HepG2 (cell line): ENCODE results near the gene VPS4B. TPM values are rescaled to one million over a fixed set of nuclear protein-coding genes. Genes with fewer than 3 reads are reported as not detected.

Source experiments
- EHMT2 ChIP-seq: fragments of 200-600 bp; sonication (generic); IDR thresholded peaks from 2 replicates; pipeline ENCODE4 v1.7.0; 2017; ENCODE audit warnings: antibody characterized with exemption, low read depth, low read length, borderline replicate concordance
- TCF12 ChIP-seq, 2 experiments: fragments of 450-650 bp in 1 of 2; sonication (generic) in 1 of 2; formaldehyde crosslinking in 1 of 2; IDR thresholded peaks; 2 replicates each; pipeline versions ENCODE4 v1.6.1 to v1.8.0; 2017 to 2022; ENCODE audit warnings: antibody characterized with exemption in 1 of 2, mild to moderate bottlenecking in 1 of 2, missing genetic modification reagents in 1 of 2, moderate library complexity in 1 of 2
- ZEB1 ChIP-seq: IDR thresholded peaks from 2 replicates; pipeline ENCODE4 v1.6.1; 2012; ENCODE audit warnings: mild to moderate bottlenecking, low read depth, inconsistent platforms; ENCODE audit not compliant: insufficient replicate concordance
- ZNF317 ChIP-seq: sonication (generic); formaldehyde crosslinking; IDR thresholded peaks from 2 replicates; pipeline ENCODE4 v1.5.0; 2020; ENCODE audit warnings: mild to moderate bottlenecking, missing genetic modification reagents
- ZNF7 ChIP-seq: IDR thresholded peaks from 2 replicates; pipeline ENCODE4 v1.6.1; 2016; ENCODE audit warnings: missing biosample characterization, missing genetic modification reagents
- ZNF883 ChIP-seq: sonication (generic); formaldehyde crosslinking; IDR thresholded peaks from 2 replicates; pipeline ENCODE4 v1.5.1; 2020; ENCODE audit warnings: mild to moderate bottlenecking, missing genetic modification reagents; ENCODE audit errors: not compliant biosample characterization
- ZSCAN30 ChIP-seq: sonication (generic); formaldehyde crosslinking; IDR thresholded peaks from 2 replicates; pipeline ENCODE4 v1.5.0; 2020; ENCODE audit warnings: mild to moderate bottlenecking, missing genetic modification reagents
- polyA plus RNA-seq, 8 experiments: library from polyadenylated mRNA; depleted of rRNA in 3 of 8; stranded (reverse) in 7 of 8; unstranded in 1 of 8; fragments of >200 nt; fragmentation: Illumina TruSeq in 4 of 8; extraction: Trizol in 4 of 8; gene quantifications; 2 replicates each; pipeline versions ENCODE4 v1.2.1 to v1.2.3, GENCODE V29; 2011 to 2016; ENCODE audit warnings: low read depth in 4 of 8, missing spikeins in 1 of 8, mixed read lengths in 1 of 8; ENCODE audit not compliant: insufficient read depth in 1 of 8
- total RNA-seq, 5 experiments: library from RNA; depleted of rRNA; stranded (reverse); fragments of >200 nt; fragmentation: Illumina TruSeq; extraction: Trizol; gene quantifications; 2 replicates each; pipeline ENCODE4 v1.2.3, GENCODE V29; 2016; ENCODE audit warnings: low read depth in 1 of 5
- TF ChIP-seq, protein P1 (sequence below): sonication (generic); formaldehyde crosslinking; IDR thresholded peaks from 2 replicates; pipeline ENCODE4 v1.4.0; 2020; ENCODE audit warnings: missing genetic modification reagents, borderline replicate concordance
- TF ChIP-seq, protein P2 (sequence below): sonication (generic); formaldehyde crosslinking; IDR thresholded peaks from 2 replicates; pipeline ENCODE4 v1.8.0; 2022; ENCODE audit warnings: missing genetic modification reagents, mild to moderate bottlenecking, borderline replicate concordance
- TF ChIP-seq, protein P3 (sequence below): sonication (generic); formaldehyde crosslinking; IDR thresholded peaks from 2 replicates; pipeline ENCODE4 v1.8.0; 2022; ENCODE audit warnings: mild to moderate bottlenecking, missing genetic modification reagents
- TF ChIP-seq, protein P4 (sequence below): sonication (generic); formaldehyde crosslinking; IDR thresholded peaks from 2 replicates; pipeline ENCODE4 v1.4.0; 2020; ENCODE audit warnings: missing genetic modification reagents
- TF ChIP-seq, protein P5 (sequence below): sonication (generic); formaldehyde crosslinking; IDR thresholded peaks from 2 replicates; pipeline ENCODE4 v1.4.0; 2020; ENCODE audit warnings: missing genetic modification reagents; ENCODE audit errors: not compliant biosample characterization
- TF ChIP-seq, protein P6 (sequence below): sonication (generic); formaldehyde crosslinking; IDR thresholded peaks from 2 replicates; pipeline ENCODE4 v1.5.0; 2020; ENCODE audit warnings: missing genetic modification reagents
- TF ChIP-seq, protein P7 (sequence below): sonication (generic); formaldehyde crosslinking; IDR thresholded peaks from 2 replicates; pipeline ENCODE4 v1.4.0; 2020; ENCODE audit warnings: missing genetic modification reagents, borderline replicate concordance

The VPS4B gene
- total and polyA plus RNA-seq, 2 of the 13 experiments (the other 11 are each of a cell fraction or from before 2014, with no cell fraction given) = 12.8 to 25.9 TPM

DNA sequence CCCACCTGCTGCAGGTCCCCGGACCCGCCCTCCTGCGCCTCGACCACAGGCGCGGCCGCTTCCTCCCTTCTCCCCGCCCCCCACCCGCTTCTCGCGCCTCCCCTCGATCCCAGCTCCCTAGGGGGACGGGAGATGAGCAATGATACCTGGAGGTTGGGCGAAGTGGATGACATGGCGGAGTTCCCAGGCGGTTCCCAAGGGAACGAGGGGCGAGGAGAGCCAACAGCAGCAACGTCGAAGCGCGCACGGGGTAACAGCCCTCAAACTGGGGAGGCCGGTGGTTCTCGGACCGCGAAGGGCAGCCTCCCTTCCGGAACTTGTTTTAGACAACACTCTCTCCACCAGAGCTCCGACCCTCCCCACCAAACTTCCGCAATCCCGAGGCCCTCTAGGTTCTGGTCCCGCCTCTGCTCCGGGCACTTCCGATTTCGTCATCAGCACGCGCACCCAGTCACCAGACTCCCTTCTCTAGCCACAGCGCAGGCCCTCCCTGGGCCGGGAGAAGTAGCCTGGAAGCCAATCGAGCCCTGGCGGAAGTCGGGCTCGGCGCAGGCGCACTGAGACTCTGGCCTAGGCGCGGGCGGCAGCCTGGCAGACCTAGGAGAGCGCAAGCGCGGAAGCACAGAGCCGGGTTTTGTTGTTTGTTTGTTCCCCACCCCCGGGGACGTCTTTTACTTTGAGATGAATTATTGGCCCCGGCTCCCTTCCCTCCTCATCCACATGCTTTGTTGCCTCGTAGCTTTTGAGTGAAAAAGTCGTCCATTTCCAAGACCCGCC lies at the start of gene VPS4B (continued):
- TF ChIP-seq, protein P1, sequence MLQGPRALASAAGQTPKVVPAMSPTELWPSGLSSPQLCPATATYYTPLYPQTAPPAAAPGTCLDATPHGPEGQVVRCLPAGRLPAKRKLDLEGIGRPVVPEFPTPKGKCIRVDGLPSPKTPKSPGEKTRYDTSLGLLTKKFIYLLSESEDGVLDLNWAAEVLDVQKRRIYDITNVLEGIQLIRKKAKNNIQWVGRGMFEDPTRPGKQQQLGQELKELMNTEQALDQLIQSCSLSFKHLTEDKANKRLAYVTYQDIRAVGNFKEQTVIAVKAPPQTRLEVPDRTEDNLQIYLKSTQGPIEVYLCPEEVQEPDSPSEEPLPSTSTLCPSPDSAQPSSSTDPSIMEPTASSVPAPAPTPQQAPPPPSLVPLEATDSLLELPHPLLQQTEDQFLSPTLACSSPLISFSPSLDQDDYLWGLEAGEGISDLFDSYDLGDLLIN (CRISPR knock-in tag) = 0 out of 2 replicates have a peak, but pooled peaks have one; percentile 50
- TF ChIP-seq ZNF317 (CRISPR knock-in tag) (no peak), ZEB1 (peak; percentile 65), ZSCAN30 (CRISPR knock-in tag) (no peak), ZNF883 (CRISPR knock-in tag) (peak; percentile 40), TCF12 (IDR thresholded peaks at IDR 0.05) (no peak), TCF12 (CRISPR knock-in tag; IDR thresholded peaks at IDR 0.05) (no peak), EHMT2 (no peak; the same call in 1 of the 2 replicates), ZNF7 (CRISPR knock-in tag) (no peak)
- TF ChIP-seq, protein P2, sequence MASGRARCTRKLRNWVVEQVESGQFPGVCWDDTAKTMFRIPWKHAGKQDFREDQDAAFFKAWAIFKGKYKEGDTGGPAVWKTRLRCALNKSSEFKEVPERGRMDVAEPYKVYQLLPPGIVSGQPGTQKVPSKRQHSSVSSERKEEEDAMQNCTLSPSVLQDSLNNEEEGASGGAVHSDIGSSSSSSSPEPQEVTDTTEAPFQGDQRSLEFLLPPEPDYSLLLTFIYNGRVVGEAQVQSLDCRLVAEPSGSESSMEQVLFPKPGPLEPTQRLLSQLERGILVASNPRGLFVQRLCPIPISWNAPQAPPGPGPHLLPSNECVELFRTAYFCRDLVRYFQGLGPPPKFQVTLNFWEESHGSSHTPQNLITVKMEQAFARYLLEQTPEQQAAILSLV (CRISPR knock-in tag) = peak; percentile 69; the same call in 1 of the 2 replicates
- TF ChIP-seq, protein P3, sequence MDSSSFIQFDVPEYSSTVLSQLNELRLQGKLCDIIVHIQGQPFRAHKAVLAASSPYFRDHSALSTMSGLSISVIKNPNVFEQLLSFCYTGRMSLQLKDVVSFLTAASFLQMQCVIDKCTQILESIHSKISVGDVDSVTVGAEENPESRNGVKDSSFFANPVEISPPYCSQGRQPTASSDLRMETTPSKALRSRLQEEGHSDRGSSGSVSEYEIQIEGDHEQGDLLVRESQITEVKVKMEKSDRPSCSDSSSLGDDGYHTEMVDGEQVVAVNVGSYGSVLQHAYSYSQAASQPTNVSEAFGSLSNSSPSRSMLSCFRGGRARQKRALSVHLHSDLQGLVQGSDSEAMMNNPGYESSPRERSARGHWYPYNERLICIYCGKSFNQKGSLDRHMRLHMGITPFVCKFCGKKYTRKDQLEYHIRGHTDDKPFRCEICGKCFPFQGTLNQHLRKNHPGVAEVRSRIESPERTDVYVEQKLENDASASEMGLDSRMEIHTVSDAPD = peak; percentile 11; the same call in 1 of the 2 replicates
- TF ChIP-seq, protein P4, sequence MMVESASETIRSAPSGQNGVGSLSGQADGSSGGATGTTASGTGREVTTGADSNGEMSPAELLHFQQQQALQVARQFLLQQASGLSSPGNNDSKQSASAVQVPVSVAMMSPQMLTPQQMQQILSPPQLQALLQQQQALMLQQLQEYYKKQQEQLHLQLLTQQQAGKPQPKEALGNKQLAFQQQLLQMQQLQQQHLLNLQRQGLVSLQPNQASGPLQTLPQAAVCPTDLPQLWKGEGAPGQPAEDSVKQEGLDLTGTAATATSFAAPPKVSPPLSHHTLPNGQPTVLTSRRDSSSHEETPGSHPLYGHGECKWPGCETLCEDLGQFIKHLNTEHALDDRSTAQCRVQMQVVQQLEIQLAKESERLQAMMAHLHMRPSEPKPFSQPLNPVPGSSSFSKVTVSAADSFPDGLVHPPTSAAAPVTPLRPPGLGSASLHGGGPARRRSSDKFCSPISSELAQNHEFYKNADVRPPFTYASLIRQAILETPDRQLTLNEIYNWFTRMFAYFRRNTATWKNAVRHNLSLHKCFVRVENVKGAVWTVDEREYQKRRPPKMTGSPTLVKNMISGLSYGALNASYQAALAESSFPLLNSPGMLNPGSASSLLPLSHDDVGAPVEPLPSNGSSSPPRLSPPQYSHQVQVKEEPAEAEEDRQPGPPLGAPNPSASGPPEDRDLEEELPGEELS = no peak; the same call in 1 of the 2 replicates
- TF ChIP-seq, protein P5, sequence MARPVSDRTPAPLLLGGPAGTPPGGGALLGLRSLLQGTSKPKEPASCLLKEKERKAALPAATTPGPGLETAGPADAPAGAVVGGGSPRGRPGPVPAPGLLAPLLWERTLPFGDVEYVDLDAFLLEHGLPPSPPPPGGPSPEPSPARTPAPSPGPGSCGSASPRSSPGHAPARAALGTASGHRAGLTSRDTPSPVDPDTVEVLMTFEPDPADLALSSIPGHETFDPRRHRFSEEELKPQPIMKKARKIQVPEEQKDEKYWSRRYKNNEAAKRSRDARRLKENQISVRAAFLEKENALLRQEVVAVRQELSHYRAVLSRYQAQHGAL (CRISPR knock-in tag) = no peak
- TF ChIP-seq, protein P6, sequence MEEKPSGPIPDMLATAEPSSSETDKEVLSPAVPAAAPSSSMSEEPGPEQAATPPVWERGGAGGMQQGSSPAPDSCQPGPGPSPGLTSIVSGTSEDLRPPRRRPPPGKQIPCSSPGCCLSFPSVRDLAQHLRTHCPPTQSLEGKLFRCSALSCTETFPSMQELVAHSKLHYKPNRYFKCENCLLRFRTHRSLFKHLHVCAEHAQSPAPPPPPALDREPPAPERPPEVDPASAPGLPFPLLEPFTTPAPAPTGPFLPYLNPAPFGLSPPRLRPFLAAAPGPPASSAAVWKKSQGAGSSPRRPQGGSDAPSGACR (CRISPR knock-in tag) = peak; percentile 92
- TF ChIP-seq, protein P7, sequence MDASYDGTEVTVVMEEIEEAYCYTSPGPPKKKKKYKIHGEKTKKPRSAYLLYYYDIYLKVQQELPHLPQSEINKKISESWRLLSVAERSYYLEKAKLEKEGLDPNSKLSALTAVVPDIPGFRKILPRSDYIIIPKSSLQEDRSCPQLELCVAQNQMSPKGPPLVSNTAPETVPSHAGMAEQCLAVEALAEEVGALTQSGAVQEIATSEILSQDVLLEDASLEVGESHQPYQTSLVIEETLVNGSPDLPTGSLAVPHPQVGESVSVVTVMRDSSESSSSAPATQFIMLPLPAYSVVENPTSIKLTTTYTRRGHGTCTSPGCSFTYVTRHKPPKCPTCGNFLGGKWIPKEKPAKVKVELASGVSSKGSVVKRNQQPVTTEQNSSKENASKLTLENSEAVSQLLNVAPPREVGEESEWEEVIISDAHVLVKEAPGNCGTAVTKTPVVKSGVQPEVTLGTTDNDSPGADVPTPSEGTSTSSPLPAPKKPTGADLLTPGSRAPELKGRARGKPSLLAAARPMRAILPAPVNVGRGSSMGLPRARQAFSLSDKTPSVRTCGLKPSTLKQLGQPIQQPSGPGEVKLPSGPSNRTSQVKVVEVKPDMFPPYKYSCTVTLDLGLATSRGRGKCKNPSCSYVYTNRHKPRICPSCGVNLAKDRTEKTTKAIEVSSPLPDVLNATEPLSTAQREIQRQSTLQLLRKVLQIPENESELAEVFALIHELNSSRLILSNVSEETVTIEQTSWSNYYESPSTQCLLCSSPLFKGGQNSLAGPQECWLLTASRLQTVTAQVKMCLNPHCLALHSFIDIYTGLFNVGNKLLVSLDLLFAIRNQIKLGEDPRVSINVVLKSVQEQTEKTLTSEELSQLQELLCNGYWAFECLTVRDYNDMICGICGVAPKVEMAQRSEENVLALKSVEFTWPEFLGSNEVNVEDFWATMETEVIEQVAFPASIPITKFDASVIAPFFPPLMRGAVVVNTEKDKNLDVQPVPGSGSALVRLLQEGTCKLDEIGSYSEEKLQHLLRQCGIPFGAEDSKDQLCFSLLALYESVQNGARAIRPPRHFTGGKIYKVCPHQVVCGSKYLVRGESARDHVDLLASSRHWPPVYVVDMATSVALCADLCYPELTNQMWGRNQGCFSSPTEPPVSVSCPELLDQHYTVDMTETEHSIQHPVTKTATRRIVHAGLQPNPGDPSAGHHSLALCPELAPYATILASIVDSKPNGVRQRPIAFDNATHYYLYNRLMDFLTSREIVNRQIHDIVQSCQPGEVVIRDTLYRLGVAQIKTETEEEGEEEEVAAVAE (CRISPR knock-in tag) = peak; percentile 83; the same call in 1 of the 2 replicates
